Suprapubic skin (tissue), 3 donors: ENCODE results near the gene LMOD1.

Experiments used
- POLR2A ChIP-seq, 2 donors: fragments of 450-650 bp; IDR thresholded peaks; one replicate each; pipeline ENCODE4 v1.6.1; 2017; ENCODE audit warnings: antibody characterized with exemption in 2 of 2, mild to moderate bottlenecking in 2 of 2, moderate library complexity in 2 of 2
- TF ChIP-seq, protein P1 (sequence below), 2 donors: fragments of 200-600 bp in 1 of 2; fragments of 450-650 bp in 1 of 2; sonication (generic) in 1 of 2; IDR thresholded peaks; one replicate each; pipeline ENCODE4 v1.5.1; 2016 to 2019; ENCODE audit warnings: antibody characterized with exemption in 2 of 2, mild to moderate bottlenecking in 1 of 2, moderate library complexity in 1 of 2

GRCh38 chr1:201942129-201942495, 4.2 kb downstream of the LMOD1 start:
- TF ChIP-seq, protein P1, sequence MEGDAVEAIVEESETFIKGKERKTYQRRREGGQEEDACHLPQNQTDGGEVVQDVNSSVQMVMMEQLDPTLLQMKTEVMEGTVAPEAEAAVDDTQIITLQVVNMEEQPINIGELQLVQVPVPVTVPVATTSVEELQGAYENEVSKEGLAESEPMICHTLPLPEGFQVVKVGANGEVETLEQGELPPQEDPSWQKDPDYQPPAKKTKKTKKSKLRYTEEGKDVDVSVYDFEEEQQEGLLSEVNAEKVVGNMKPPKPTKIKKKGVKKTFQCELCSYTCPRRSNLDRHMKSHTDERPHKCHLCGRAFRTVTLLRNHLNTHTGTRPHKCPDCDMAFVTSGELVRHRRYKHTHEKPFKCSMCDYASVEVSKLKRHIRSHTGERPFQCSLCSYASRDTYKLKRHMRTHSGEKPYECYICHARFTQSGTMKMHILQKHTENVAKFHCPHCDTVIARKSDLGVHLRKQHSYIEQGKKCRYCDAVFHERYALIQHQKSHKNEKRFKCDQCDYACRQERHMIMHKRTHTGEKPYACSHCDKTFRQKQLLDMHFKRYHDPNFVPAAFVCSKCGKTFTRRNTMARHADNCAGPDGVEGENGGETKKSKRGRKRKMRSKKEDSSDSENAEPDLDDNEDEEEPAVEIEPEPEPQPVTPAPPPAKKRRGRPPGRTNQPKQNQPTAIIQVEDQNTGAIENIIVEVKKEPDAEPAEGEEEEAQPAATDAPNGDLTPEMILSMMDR (IDR thresholded peaks at IDR 0.05) = no peak
- TF ChIP-seq POLR2A (IDR thresholded peaks at IDR 0.05) = no peak
